OCI-LY7 (cell line): Measurements from ENCODE around the gene SMOC1. TPM values are rescaled to one million over a fixed set of nuclear protein-coding genes. Genes with fewer than 3 reads are reported as not detected.

Experiments
- BruUV-seq: library from RNA; stranded (reverse); fragments of 400-500 nt; replicated peaks from 2 replicates; lab custom pipeline; 2021; lab: Mats Ljungman, UMichigan
- CTCF ChIA-PET: fragments of 300-600 bp; sonication (Branson Sonifier 250); formaldehyde crosslinking; loops from one replicate; lab custom pipeline; 2022; ENCODE audit warnings: antibody characterized with exemption; ENCODE audit not compliant: unreplicated experiment; lab: Charles Lee
- POLR2A ChIA-PET: fragments of 300-600 bp; sonication (Branson Sonifier 250); formaldehyde crosslinking; loops from one replicate; lab custom pipeline; 2022; ENCODE audit warnings: antibody characterized with exemption; lab: Charles Lee
- DNase-seq: peaks from one replicate; pipeline ENCODE4 v3.0.0-alpha.2; 2015; ENCODE audit warnings: low spot score
- H2AFZ ChIP-seq: fragments of 200-600 bp; sonication (generic), shearing (Covaris generic); 2 replicates; pipeline ENCODE4 v1.6.1; 2014; ENCODE audit warnings: mild to moderate bottlenecking, antibody characterized with exemption, low read length, moderate library complexity
- H3K27ac ChIP-seq: fragments of 200-600 bp; sonication (generic); 2 replicates; pipeline ENCODE4 v1.5.1; 2014; ENCODE audit warnings: mixed run types, low read depth, mild to moderate bottlenecking, moderate library complexity, low read length, inconsistent platforms; ENCODE audit not compliant: poor library complexity, severe bottlenecking
- H3K36me3 ChIP-seq: fragments of 200-600 bp; sonication (generic); 2 replicates; pipeline ENCODE4 v1.6.1; 2014; ENCODE audit warnings: mild to moderate bottlenecking, antibody characterized with exemption, low read length, moderate library complexity, mixed read lengths; ENCODE audit not compliant: insufficient read depth
- H3K4me1 ChIP-seq: fragments of 200-600 bp; sonication (generic); 2 replicates; pipeline ENCODE4 v1.5.1; 2014; ENCODE audit warnings: mild to moderate bottlenecking, low read length; ENCODE audit not compliant: insufficient read depth, poor library complexity, severe bottlenecking
- H3K4me2 ChIP-seq: fragments of 200-600 bp; sonication (generic); 2 replicates; pipeline ENCODE4 v1.6.1; 2014; ENCODE audit warnings: mild to moderate bottlenecking, low read length
- H3K4me3 ChIP-seq: fragments of 200-600 bp; sonication (generic); 2 replicates; pipeline ENCODE4 v1.5.1; 2014; ENCODE audit warnings: mild to moderate bottlenecking, low read depth, low read length; ENCODE audit not compliant: poor library complexity, severe bottlenecking
- H3K79me2 ChIP-seq: fragments of 200-600 bp; sonication (generic); 2 replicates; pipeline ENCODE4 v1.6.1; 2016; ENCODE audit warnings: low read depth, mild to moderate bottlenecking, low read length, moderate library complexity, mixed read lengths; ENCODE audit not compliant: insufficient read depth
- H3K9me2 ChIP-seq: fragments of 200-600 bp; sonication (generic); 2 replicates; pipeline ENCODE4 v1.6.1; 2016; ENCODE audit warnings: mild to moderate bottlenecking, low read length, mixed read lengths; ENCODE audit not compliant: insufficient read depth
- H3K9me3 ChIP-seq: fragments of 200-600 bp; sonication (generic); 2 replicates; pipeline ENCODE4 v1.6.1; 2014; ENCODE audit warnings: mild to moderate bottlenecking, mixed run types, low read length, mixed read lengths
- H4K20me1 ChIP-seq: fragments of 200-600 bp; sonication (generic); 2 replicates; pipeline ENCODE4 v1.6.1; 2014; ENCODE audit warnings: mild to moderate bottlenecking, antibody characterized with exemption, low read length, moderate library complexity, mixed read lengths; ENCODE audit not compliant: insufficient read depth
- EZH2phosphoT487 ChIP-seq: fragments of 200-600 bp; sonication (generic); IDR thresholded peaks from 2 replicates; pipeline ENCODE4 v1.6.1; 2018; ENCODE audit warnings: low read depth, borderline replicate concordance, mild to moderate bottlenecking, mixed run types, antibody characterized with exemption, low read length, moderate library complexity, mixed read lengths
- intact Hi-C: fragments of 100-400 bp; cut with micrococcal nuclease; formaldehyde crosslinking; loops from one replicate; pipeline ENCODE4 v1.10.0; 2022; ENCODE audit not compliant: unreplicated experiment
- total RNA-seq, 2 experiments: library from RNA; depleted of rRNA in 1 of 2; stranded (reverse); fragments of >200 nt in 1 of 2; shearing (Covaris generic) in 1 of 2; gene quantifications; 2 replicates each; pipeline ENCODE4 v1.2.3, GENCODE V29; 2014 to 2022
- TF ChIP-seq, protein P1 (sequence below): fragments of 200-600 bp; sonication (generic); conservative IDR thresholded peaks from 2 replicates; pipeline ENCODE4 v1.5.1; 2014; ENCODE audit warnings: mild to moderate bottlenecking, antibody characterized with exemption, low read length, moderate library complexity, mixed read lengths

The SMOC1 gene
- total RNA-seq, 2 experiments from 2014 or later = not detected

DNA sequence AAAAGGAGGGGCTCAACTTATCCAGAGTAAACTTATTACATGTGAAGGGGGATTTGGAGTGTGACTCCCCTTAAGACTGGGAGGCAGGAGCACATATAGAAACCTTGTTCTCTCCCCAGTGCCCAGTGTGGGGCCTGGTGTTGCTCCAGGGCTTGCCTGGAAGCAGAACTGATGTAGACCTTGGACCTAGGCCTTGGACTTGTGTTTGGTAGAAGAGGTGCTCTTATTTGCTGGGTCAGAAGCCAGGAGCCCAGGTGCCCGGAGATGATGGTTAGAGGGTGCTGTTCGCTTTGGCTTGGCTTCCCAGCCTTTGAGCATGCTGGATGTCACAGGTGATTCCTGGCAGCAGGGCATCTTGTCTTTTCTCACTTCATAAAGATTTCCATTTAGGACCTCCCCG is 110.4 kb downstream of the SMOC1 start:
- Histone ChIP-seq H3K4me2 (no peak overlapping the region), H3K79me2 (no peaks in the 10 kb centered on the region), H3K4me1 (no peaks in the 10 kb centered on the region), H3K9me3 (no peaks in the 10 kb centered on the region), H4K20me1 (no peaks in the 10 kb centered on the region), H3K4me3 (no peak overlapping the region), H3K36me3 (no peaks in the 10 kb centered on the region), H2AFZ (no peak overlapping the region), H3K27ac (no peak overlapping the region), H3K9me2 (no peaks in the 10 kb centered on the region)
- POLR2A ChIA-PET = no interaction called here
- no peak for TF ChIP-seq EZH2phosphoT487
- TF ChIP-seq, protein P1, sequence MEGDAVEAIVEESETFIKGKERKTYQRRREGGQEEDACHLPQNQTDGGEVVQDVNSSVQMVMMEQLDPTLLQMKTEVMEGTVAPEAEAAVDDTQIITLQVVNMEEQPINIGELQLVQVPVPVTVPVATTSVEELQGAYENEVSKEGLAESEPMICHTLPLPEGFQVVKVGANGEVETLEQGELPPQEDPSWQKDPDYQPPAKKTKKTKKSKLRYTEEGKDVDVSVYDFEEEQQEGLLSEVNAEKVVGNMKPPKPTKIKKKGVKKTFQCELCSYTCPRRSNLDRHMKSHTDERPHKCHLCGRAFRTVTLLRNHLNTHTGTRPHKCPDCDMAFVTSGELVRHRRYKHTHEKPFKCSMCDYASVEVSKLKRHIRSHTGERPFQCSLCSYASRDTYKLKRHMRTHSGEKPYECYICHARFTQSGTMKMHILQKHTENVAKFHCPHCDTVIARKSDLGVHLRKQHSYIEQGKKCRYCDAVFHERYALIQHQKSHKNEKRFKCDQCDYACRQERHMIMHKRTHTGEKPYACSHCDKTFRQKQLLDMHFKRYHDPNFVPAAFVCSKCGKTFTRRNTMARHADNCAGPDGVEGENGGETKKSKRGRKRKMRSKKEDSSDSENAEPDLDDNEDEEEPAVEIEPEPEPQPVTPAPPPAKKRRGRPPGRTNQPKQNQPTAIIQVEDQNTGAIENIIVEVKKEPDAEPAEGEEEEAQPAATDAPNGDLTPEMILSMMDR = no peak
- CTCF ChIA-PET = no interaction called here
- intact Hi-C loops = no loop called here
- DNase-seq = no peak
- BruUV-seq = no TSS peak

DNA sequence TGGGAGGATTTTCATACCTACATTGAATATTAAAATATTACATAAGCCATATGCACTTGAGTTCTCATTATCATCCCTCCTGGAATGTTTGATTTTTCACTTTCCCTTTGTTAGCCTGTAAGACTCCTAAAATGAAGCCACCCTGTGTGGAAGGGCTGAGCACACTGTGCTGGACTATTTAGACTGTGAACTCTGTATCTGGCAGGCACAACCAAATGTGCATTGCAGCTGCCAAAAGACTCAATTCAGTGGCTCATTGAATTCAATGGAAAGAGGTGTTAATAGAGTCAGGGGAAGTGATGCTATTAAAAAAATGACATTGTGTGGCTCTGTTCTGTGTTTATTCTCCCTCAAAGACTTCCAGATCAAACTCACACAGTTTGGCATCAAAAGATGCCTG is 111.1 kb downstream of the SMOC1 start:
- POLR2A ChIA-PET = no interaction called here
- CTCF ChIA-PET = no interaction called here

DNA sequence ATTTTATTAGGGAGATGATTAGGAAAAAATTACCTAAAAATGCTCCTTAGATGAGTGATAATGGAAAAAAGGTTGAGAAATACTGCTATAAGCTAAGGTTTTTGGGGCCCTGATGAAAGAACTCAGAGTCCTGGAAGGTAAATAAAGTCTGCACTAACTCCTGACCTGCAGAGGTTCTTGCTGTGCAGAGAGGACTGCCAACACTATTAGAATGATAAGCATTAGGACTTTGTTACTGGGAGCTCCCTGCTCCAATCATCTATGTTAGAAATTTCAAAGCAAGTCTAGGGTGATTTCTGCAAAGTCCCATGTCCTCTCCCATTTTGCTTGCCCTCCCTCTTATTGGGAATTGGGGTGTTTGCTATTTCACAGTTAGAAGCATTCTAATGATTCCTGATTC is 112.2 kb downstream of the SMOC1 start:
- Histone ChIP-seq H3K79me2 (no peaks in the 10 kb centered on the region), H3K4me3 (no peak overlapping the region), H3K27ac (no peak overlapping the region), H3K9me3 (no peaks in the 10 kb centered on the region), H3K36me3 (no peaks in the 10 kb centered on the region), H4K20me1 (no peaks in the 10 kb centered on the region), H3K4me1 (no peaks in the 10 kb centered on the region), H3K4me2 (no peak overlapping the region), H3K9me2 (no peaks in the 10 kb centered on the region), H2AFZ (no peak overlapping the region)
- intact Hi-C loops = no loop called here
- BruUV-seq = no TSS peak
- TF ChIP-seq, protein P1 = no peak
- TF ChIP-seq EZH2phosphoT487 = no peak
- DNase-seq = no peak
- ChIA-PET CTCF (no interaction called here), POLR2A (no interaction called here)

More for the DNA sequence above, 111.1 kb downstream of the SMOC1 start:
- Histone ChIP-seq H3K4me1 (no peaks in the 10 kb centered on the region), H4K20me1 (no peaks in the 10 kb centered on the region), H3K4me3 (no peak overlapping the region), H3K36me3 (no peaks in the 10 kb centered on the region), H3K79me2 (no peaks in the 10 kb centered on the region), H3K9me3 (no peaks in the 10 kb centered on the region), H3K4me2 (no peak overlapping the region), H3K27ac (no peak overlapping the region), H2AFZ (no peak overlapping the region), H3K9me2 (no peaks in the 10 kb centered on the region)
- no peak for DNase-seq
- BruUV-seq = no TSS peak
- TF ChIP-seq EZH2phosphoT487 = no peak
- TF ChIP-seq, protein P1 = no peak
- intact Hi-C loops = no loop called here
